Measurements from ENCODE around the gene C12orf76.
A peak's percentile ranks its signal among the peaks of the same experiment; 100 is the strongest.

- TF ChIP-seq POLR2A (IDR thresholded peaks at IDR 0.05) (no peak), CTCF (IDR thresholded peaks at IDR 0.05) (peak in 2 of 4 donors; percentile 13 to 31)
Observed at GRCh38 chr12:110090266-110091135, 42.2 kb upstream of the C12orf76 start.

All from right lobe of liver (tissue), 4 donors.